Mucosa of descending colon (tissue), 3 donors: ENCODE data around the gene UGT1A9. TPM values are rescaled to one million over a fixed set of nuclear protein-coding genes. Genes with fewer than 3 reads are reported as not detected.

Source experiments
- ATAC-seq: fragments of 200-7000 bp; cut with Tn5 transposase; one replicate; pipeline ENCODE4 v1.9.1; 2020; ENCODE audit warnings: mild to moderate bottlenecking, moderate library complexity
- DNase-seq, 3 donors: peaks; one replicate each; pipeline ENCODE4 v3.0.0-alpha.2; 2020
- H3K36me3 ChIP-seq: fragments of 200-600 bp; one replicate; pipeline ENCODE4 v1.8.0; 2021; ENCODE audit warnings: low read depth, mild to moderate bottlenecking
- H3K4me1 ChIP-seq: fragments of 200-600 bp; one replicate; pipeline ENCODE4 v1.8.0; 2021; ENCODE audit warnings: low read depth, mild to moderate bottlenecking
- H3K4me3 ChIP-seq: fragments of 200-600 bp; one replicate; pipeline ENCODE4 v1.8.0; 2021; ENCODE audit warnings: mild to moderate bottlenecking
- H3K9me3 ChIP-seq: fragments of 200-600 bp; one replicate; pipeline ENCODE4 v1.8.0; 2021; ENCODE audit warnings: mild to moderate bottlenecking
- intact Hi-C, 2 donors: fragments of 100-400 bp; cut with DNase I in 1 of 2; cut with micrococcal nuclease in 1 of 2; formaldehyde crosslinking; loops; one replicate each; pipeline versions ENCODE4 v1.11.0 to v1.11.1; 2022; cut with DNase I, micrococcal nuclease
- total RNA-seq, 3 donors: library from RNA; stranded (reverse); fragmentation: NEBNext Ultra II Directional in 2 of 3; extraction: Animal tissue kit (Norgen Biotek cat#: 25700) in 2 of 3; gene quantifications; one replicate each; pipeline versions ENCODE4 v1.2.1 to v1.2.4, GENCODE V29; 2021 to 2023
- TF ChIP-seq, protein P1 (sequence below): fragments of 200-600 bp; IDR thresholded peaks from one replicate; pipeline ENCODE4 v1.8.0; 2022; ENCODE audit warnings: antibody characterized with exemption, mild to moderate bottlenecking
- donor health status: DM: no; HTN: no; CAD: no; lungs with moderate emphysema.
- donor health status: DM: no; HTN: no; CAD: no.
- donor health status: DM: no; HTN: yes; CAD: no.

Gene UGT1A9
- total RNA-seq, 3 donors from 2014 or later = 3.6 to 11.4 (median 4.0) TPM

DNA sequence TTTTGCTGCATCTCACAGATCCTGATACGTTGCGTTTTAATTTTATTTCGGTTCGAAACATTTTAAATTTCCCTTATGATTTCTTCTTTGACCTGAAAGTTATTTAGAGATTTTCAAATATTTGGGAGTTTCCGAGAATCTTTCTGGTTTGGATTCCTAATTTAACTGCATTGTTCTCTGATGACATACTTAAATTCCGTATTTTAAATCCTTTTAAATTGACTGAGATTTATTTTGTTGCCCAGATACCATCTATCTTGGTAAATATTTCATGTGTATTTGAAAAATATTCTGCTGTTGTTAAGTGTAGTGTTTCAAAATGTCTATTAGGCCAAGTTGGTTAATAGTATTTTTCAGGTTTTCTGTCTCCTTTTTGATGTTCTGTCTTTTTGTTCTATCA, 144.2 kb downstream of the UGT1A9 start:
- DNase-seq (no peak), ATAC-seq (no peak)
- TF ChIP-seq, protein P1, sequence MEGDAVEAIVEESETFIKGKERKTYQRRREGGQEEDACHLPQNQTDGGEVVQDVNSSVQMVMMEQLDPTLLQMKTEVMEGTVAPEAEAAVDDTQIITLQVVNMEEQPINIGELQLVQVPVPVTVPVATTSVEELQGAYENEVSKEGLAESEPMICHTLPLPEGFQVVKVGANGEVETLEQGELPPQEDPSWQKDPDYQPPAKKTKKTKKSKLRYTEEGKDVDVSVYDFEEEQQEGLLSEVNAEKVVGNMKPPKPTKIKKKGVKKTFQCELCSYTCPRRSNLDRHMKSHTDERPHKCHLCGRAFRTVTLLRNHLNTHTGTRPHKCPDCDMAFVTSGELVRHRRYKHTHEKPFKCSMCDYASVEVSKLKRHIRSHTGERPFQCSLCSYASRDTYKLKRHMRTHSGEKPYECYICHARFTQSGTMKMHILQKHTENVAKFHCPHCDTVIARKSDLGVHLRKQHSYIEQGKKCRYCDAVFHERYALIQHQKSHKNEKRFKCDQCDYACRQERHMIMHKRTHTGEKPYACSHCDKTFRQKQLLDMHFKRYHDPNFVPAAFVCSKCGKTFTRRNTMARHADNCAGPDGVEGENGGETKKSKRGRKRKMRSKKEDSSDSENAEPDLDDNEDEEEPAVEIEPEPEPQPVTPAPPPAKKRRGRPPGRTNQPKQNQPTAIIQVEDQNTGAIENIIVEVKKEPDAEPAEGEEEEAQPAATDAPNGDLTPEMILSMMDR = no peak
- intact Hi-C loops = no loop called here
- Histone ChIP-seq H3K4me3 (no peak overlapping the region), H3K36me3 (no peaks in the 10 kb centered on the region), H3K9me3 (no peaks in the 10 kb centered on the region), H3K4me1 (no peaks in the 10 kb centered on the region)

DNA sequence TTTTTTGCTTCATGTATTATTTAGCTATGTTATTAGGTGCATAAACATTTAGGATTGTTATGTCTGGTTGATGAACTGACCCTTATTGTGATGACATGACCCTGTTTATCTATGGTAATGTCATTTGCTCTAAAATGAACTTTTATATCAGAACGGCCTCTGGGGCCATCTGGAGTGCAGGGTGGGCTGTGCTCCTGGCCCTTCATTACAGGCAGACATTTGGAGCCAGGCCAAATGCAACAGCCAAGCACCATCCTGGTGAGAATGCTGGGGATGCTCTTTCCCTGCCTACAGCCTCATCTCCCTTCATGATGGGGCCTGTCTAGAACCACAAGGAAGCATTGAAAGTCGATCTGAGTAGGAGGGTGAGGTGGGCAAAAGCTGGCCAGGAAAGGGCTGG, 144.6 kb downstream of the UGT1A9 start:
- no peak overlapping the region for H3K4me3 ChIP-seq
- H3K9me3 ChIP-seq = no peaks in the 10 kb centered on the region
- DNase-seq (peak in 1 of 3 donors; percentile 7), ATAC-seq (no peak)
- no peaks in the 10 kb centered on the region for H3K36me3 ChIP-seq
- TF ChIP-seq, protein P1 = no peak
- intact Hi-C loops = no loop called here
- no peaks in the 10 kb centered on the region for H3K4me1 ChIP-seq

DNA sequence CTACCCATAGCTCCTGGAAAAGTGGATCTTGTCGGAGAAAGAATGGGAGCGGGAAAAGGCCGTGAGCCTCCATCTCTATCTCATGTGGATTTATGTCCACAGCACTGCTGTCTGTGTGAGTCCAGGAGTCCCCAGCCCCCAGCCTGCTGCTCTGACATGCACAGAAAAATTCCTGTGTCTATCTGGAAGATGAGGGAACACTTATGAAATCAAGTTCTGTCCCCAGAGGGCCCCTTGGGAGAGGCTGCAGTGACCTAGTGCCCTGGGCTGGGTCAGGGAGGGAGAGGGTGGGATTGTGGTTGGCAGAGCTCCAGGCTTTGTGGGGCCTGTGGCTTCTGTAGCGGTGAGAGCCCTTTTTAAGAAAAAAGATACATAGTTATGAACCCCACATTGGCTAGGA, 145.1 kb downstream of the UGT1A9 start:
- intact Hi-C loops = no loop called here
- no peak for ATAC-seq
- no peaks in the 10 kb centered on the region for H3K4me1 ChIP-seq
- no peaks in the 10 kb centered on the region for H3K36me3 ChIP-seq
- TF ChIP-seq, protein P1 = no peak
- no peaks in the 10 kb centered on the region for H3K9me3 ChIP-seq
- peak in 1 of 3 donors; percentile 16 for DNase-seq
- no peak overlapping the region for H3K4me3 ChIP-seq

DNA sequence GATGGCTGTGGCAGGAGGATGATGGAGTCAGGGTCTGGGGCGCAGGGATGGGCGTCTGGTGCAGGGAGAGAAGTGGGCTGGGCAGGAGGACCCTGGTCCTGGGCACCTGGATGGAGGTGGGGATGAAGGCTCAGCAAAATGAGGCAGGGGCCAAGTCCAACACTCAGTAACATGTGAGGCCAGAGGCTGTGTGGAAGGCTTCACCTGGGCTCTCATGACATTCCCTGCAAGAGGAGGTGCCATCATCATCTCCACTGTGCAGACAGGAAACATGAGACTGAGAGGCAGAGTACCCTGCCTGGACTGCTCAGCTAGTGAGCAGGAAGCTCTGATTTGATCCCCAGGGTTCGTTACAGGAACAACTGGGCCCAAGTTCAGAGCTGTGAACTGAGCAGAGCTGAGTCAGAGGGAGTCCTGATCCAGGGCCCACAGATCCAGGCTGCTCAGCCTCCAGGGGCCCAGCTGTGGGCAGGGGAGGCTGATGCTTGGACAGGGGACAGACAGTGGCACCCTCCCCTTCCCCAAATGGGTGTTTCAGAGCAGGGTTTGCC, 145.7 kb downstream of the UGT1A9 start:
- Histone ChIP-seq H3K36me3 (no peaks in the 10 kb centered on the region), H3K4me1 (no peaks in the 10 kb centered on the region), H3K4me3 (no peak overlapping the region), H3K9me3 (no peaks in the 10 kb centered on the region)
- TF ChIP-seq, protein P1 = no peak
- ATAC-seq (peak; percentile 14), DNase-seq (no peak)
- intact Hi-C loops = no loop called here

DNA sequence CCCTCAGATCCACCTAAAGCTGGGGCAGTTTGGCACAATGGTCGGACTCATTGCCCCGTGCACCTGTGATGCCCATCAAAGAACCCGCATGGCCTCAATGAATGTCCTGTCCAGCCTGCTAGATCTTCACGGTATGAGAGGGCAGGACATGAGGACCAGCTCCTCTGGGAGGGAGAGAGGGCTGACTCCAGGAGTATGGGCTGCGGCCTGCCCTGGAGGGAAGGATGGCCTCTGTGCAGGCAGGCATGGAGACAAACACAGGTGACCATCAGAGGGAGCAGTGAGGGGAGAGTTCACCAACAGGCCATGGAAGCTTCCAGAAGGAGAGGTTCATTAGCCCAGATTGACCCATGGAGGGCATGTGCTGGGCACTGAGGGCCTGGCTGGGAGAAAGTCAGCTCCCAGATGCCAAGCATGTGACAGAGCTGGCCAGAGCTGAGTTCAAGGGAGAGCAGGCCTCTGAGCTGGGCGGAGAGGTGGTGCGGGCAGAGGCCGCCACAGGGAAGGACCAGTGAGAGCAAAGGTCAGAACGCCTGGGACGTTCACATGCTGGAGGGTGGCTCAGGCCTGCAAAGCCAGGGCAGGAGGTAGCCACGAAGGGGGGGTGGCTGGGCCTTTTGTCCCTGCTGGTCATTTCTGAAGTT, 146.4 kb downstream of the UGT1A9 start:
- H3K4me3 ChIP-seq = no peak overlapping the region
- intact Hi-C loops = no loop called here
- peak; percentile 52 for ATAC-seq
- H3K36me3 ChIP-seq = no peaks in the 10 kb centered on the region
- TF ChIP-seq, protein P1 = no peak
- H3K9me3 ChIP-seq = no peaks in the 10 kb centered on the region
- DNase-seq = no peak
- H3K4me1 ChIP-seq = no peaks in the 10 kb centered on the region
